Stomach (tissue), 9 donors: Measurements from ENCODE around the gene WIPF1. TPM values are rescaled to one million over a fixed set of nuclear protein-coding genes. Genes with fewer than 3 reads are reported as not detected.

Experiments
- DNase-seq, 2 donors: peaks; one replicate each; pipeline versions ENCODE4 v3.0.0 to v3.0.0-alpha.2; 2013 to 2019
- H3K27ac ChIP-seq, 5 donors: fragments of 200-600 bp in 4 of 5; sonication (generic) in 4 of 5; one replicate each; pipeline ENCODE4 v1.5.1; 2013 to 2019; ENCODE audit warnings: mild to moderate bottlenecking in 1 of 5, moderate library complexity in 1 of 5
- H3K27me3 ChIP-seq, 3 donors: fragments of 200-600 bp; sonication (generic); one replicate each; pipeline ENCODE4 v1.5.1; 2017 to 2019; ENCODE audit warnings: mixed run types in 1 of 3
- H3K36me3 ChIP-seq, 4 donors: fragments of 200-600 bp; sonication (generic); 1 replicate in 3 of 4; 2 replicates in 1 of 4; pipeline ENCODE4 v1.5.1; 2016 to 2019
- H3K4me1 ChIP-seq, 4 donors: fragments of 200-600 bp; sonication (generic); one replicate each; pipeline ENCODE4 v1.5.1; 2016 to 2019
- H3K4me3 ChIP-seq, 4 donors: fragments of 200-600 bp; sonication (generic) in 3 of 4; one replicate each; pipeline ENCODE4 v1.5.1; 2016 to 2019; ENCODE audit warnings: mild to moderate bottlenecking in 1 of 4
- H3K9me3 ChIP-seq, 4 donors: fragments of 200-600 bp; sonication (generic); one replicate each; pipeline ENCODE4 v1.5.1; 2016 to 2019
- CTCF ChIP-seq, 7 experiments: fragments of 450-650 bp in 4 of 7; fragments of 200-600 bp in 3 of 7; sonication (generic) in 3 of 7; IDR thresholded peaks; one replicate each; pipeline ENCODE4 v1.5.1; 2016 to 2019; ENCODE audit warnings: antibody characterized with exemption in 7 of 7, control low read depth in 2 of 7, mild to moderate bottlenecking in 1 of 7
- EP300 ChIP-seq: sonication (generic); formaldehyde crosslinking; IDR thresholded peaks from one replicate; pipeline ENCODE4 v1.6.1; 2017; ENCODE audit warnings: antibody characterized with exemption
- POLR2A ChIP-seq, 4 donors: fragments of 450-650 bp; IDR thresholded peaks; one replicate each; pipeline ENCODE4 v1.6.1; 2016; ENCODE audit warnings: antibody characterized with exemption in 4 of 4, control low read depth in 2 of 4, mild to moderate bottlenecking in 1 of 4, moderate library complexity in 1 of 4
- POLR2AphosphoS5 ChIP-seq, 3 donors: sonication (generic); formaldehyde crosslinking; IDR thresholded peaks; one replicate each; pipeline ENCODE4 v1.6.1; 2016; ENCODE audit warnings: antibody characterized with exemption in 3 of 3
- WGBS, 5 donors: extraction: QIAGEN DNeasy Blood & Tissue Kit in 3 of 5; methylation state at CpG; one replicate each; pipeline versions ENCODE4 v1.1.5 to v1.1.7; 2013 to 2018; 5-methylcytosine and 5-hydroxymethylcytosine counted together
- intact Hi-C: fragments of 100-400 bp; cut with DNase I; formaldehyde crosslinking; loops from one replicate; pipeline ENCODE4 v1.15.1; 2023; ENCODE audit warnings: low total_unique reads
- polyA plus RNA-seq, 3 donors: library from polyadenylated mRNA; stranded (reverse); fragments of 200-250 nt; gene quantifications; one replicate each; pipeline ENCODE4 v1.2.3, GENCODE V29; 2013
- total RNA-seq, 5 donors: library from RNA; depleted of rRNA; stranded (reverse); fragments of >200 nt; gene quantifications; one replicate each; pipeline versions ENCODE4 v1.1.0 to v1.2.3, GENCODE V29; 2014 to 2016
- donor health status: healthy with polysubstance abuse.
- donor health status: Bipolar disorder and iron deficiency.
- donor health status: healthy.

WIPF1 gene
- total and polyA plus RNA-seq, 8 donors: 8.8 to 43.8 (median 22.0) TPM

- peak overlapping the region in 2 of 4 donors; percentile 25 to 32 for H3K4me3 ChIP-seq
- no peaks in the 10 kb centered on the region for H3K9me3 ChIP-seq
- H3K4me1 ChIP-seq: peaks cover 0 to 66% (median 28%) of the 10 kb centered on the region in 4 donors
- no peaks in the 10 kb centered on the region for H3K36me3 ChIP-seq
- 75 to 92% (median 82%) methylated on average over 3 of the region's 3 CpGs for WGBS, 5 donors
- H3K27me3 ChIP-seq: no peaks in the 10 kb centered on the region
- DNase-seq: no peak
- intact Hi-C loops: no loop called here
- H3K27ac ChIP-seq: peak overlapping the region in 4 of 5 donors; percentile 68 to 80 (median 75)
- TF ChIP-seq EP300: no peak
- TF ChIP-seq CTCF (IDR thresholded peaks at IDR 0.05): no peak
- no peak for TF ChIP-seq POLR2A (IDR thresholded peaks at IDR 0.05)
- no peak for TF ChIP-seq POLR2AphosphoS5 (IDR thresholded peaks at IDR 0.05)
Observed at GRCh38 chr2:174635015-174635593, 37.5 kb upstream of the WIPF1 start.

- Histone ChIP-seq H3K36me3 (no peaks in the 10 kb centered on the region), H3K4me1 (peaks cover 0 to 74% (median 32%) of the 10 kb centered on the region in 4 donors), H3K27ac (peak overlapping the region in 4 of 5 donors; percentile 68 to 80 (median 75)), H3K27me3 (no peaks in the 10 kb centered on the region), H3K4me3 (peak overlapping the region; percentile 15 to 33 (median 28)), H3K9me3 (no peaks in the 10 kb centered on the region)
- TF ChIP-seq POLR2AphosphoS5 (IDR thresholded peaks at IDR 0.05) (peak in 1 of 3 donors; percentile 17), EP300 (no peak), CTCF (IDR thresholded peaks at IDR 0.05) (no peak)
- 41 to 61% (median 54%) methylated on average over 13 of the region's 13 CpGs for WGBS, 5 donors
- peak in 1 of 2 donors; percentile 39 for DNase-seq
- intact Hi-C loops: no loop called here
Observed at GRCh38 chr2:174634130-174635014, 36.8 kb upstream of the WIPF1 start.

- WGBS, 5 donors: 44 to 73% (median 63%) methylated on average over 8 of the region's 8 CpGs
- DNase-seq: peak in 1 of 2 donors; percentile 45
- H3K27ac ChIP-seq: peak overlapping the region in 4 of 5 donors; percentile 68 to 80 (median 75)
- H3K27me3 ChIP-seq: no peaks in the 10 kb centered on the region
- H3K4me3 ChIP-seq: peak overlapping the region; percentile 15 to 33 (median 28)
- peaks cover 0 to 6% (median 0%) of the 10 kb centered on the region in 4 donors for H3K36me3 ChIP-seq
- TF ChIP-seq POLR2A (IDR thresholded peaks at IDR 0.05) (no peak), CTCF (IDR thresholded peaks at IDR 0.05) (no peak), EP300 (no peak), POLR2AphosphoS5 (IDR thresholded peaks at IDR 0.05) (no peak)
- intact Hi-C loops: no loop called here
- H3K4me1 ChIP-seq: peaks cover 0 to 80% (median 32%) of the 10 kb centered on the region in 4 donors
- no peaks in the 10 kb centered on the region for H3K9me3 ChIP-seq
Observed at GRCh38 chr2:174633623-174633930, 36.0 kb upstream of the WIPF1 start.

- WGBS, 5 donors: 37 to 57% (median 54%) methylated on average over 7 of the region's 7 CpGs
- Histone ChIP-seq H3K36me3 (peaks cover 0 to 6% (median 0%) of the 10 kb centered on the region in 4 donors), H3K27me3 (no peaks in the 10 kb centered on the region), H3K9me3 (no peaks in the 10 kb centered on the region), H3K27ac (peak overlapping the region in 4 of 5 donors; percentile 68 to 80 (median 75)), H3K4me1 (peaks cover 0 to 80% (median 32%) of the 10 kb centered on the region in 4 donors), H3K4me3 (peak overlapping the region; percentile 15 to 33 (median 28))
- intact Hi-C loops: no loop called here
- TF ChIP-seq POLR2AphosphoS5 (IDR thresholded peaks at IDR 0.05) (no peak), POLR2A (IDR thresholded peaks at IDR 0.05) (no peak), CTCF (IDR thresholded peaks at IDR 0.05) (no peak), EP300 (no peak)
- peak in 1 of 2 donors; percentile 33 for DNase-seq
Observed at GRCh38 chr2:174632841-174633622, 35.4 kb upstream of the WIPF1 start.
